Inferior parietal cortex (tissue), 1 donor: Measurements from ENCODE around the gene TARM1.

Source experiments
- DNase-seq: peaks from one replicate; pipeline ENCODE4 v3.0.0-alpha.2; 2016; ENCODE audit errors: extremely low spot score

Gene TARM1

GRCh38 chr19:54081032-54081431 lies at the start of gene TARM1:
Gene TARM1 (minus strand): TSS chr19:54081365. CDS start chr19:54081340, 25 bp downstream.
- DNase-seq: no peak

- DNase-seq: no peak
Observed at GRCh38 chr19:54129617-54129996, 48.4 kb upstream of the TARM1 start.

GRCh38 chr19:54128796-54129616 lies 47.8 kb upstream of the TARM1 start:
- no peak for DNase-seq

- DNase-seq: no peak
Observed at GRCh38 chr19:54128441-54128725, 47.2 kb upstream of the TARM1 start.

- no peak for DNase-seq
Observed at GRCh38 chr19:54127688-54128440, 46.7 kb upstream of the TARM1 start.

- DNase-seq: no peak
Observed at GRCh38 chr19:54125713-54126112, 44.5 kb upstream of the TARM1 start.

- DNase-seq: no peak
Observed at GRCh38 chr19:54124393-54124792, 43.2 kb upstream of the TARM1 start.

- no peak for DNase-seq
Observed at GRCh38 chr19:54123682-54124081, 42.5 kb upstream of the TARM1 start.

GRCh38 chr19:54121259-54121658 lies 40.1 kb upstream of the TARM1 start:
- no peak for DNase-seq

- DNase-seq: peak; percentile 100
Observed at GRCh38 chr19:54115109-54116063, 34.2 kb upstream of the TARM1 start, which contains the start of the genes PRPF31 and TFPT. Gene PRPF31 (plus strand): TSS chr19:54115754. CDS start chr19:54118279, 2,525 bp downstream. Gene TFPT (minus strand): TSS chr19:54115657. CDS start chr19:54115269, 388 bp downstream.

GRCh38 chr19:54114340-54115108 lies 33.4 kb upstream of the TARM1 start:
- DNase-seq: no peak

GRCh38 chr19:54109651-54110050 lies 28.5 kb upstream of the TARM1 start:
- DNase-seq: no peak

GRCh38 chr19:54108496-54108895 lies 27.3 kb upstream of the TARM1 start:
- DNase-seq: no peak

- DNase-seq: no peak
Observed at GRCh38 chr19:54107876-54108490, 26.8 kb upstream of the TARM1 start.

- no peak for DNase-seq
Observed at GRCh38 chr19:54106716-54107115, 25.6 kb upstream of the TARM1 start.

GRCh38 chr19:54105796-54106195 lies 24.6 kb upstream of the TARM1 start:
- DNase-seq: no peak

GRCh38 chr19:54104998-54105715 lies 24.0 kb upstream of the TARM1 start:
- no peak for DNase-seq

- peak; percentile 98 for DNase-seq
Observed at GRCh38 chr19:54102421-54103169, 21.4 kb upstream of the TARM1 start, which contains the start of gene NDUFA3. Gene NDUFA3 (plus strand): TSS chr19:54102855. CDS start chr19:54102879, 24 bp downstream.

GRCh38 chr19:54100561-54100960 lies 19.4 kb upstream of the TARM1 start, which contains the start of gene OSCAR:
Gene OSCAR (minus strand): TSS chr19:54100803. CDS start chr19:54100792, 11 bp downstream.
- DNase-seq: no peak
